ENCODE measurements around the gene RASA3. TPM values are rescaled to one million over a fixed set of nuclear protein-coding genes. Genes with fewer than 3 reads are reported as not detected.

The RASA3 gene
- total and polyA plus RNA-seq, 2 of the 8 experiments (the other 6 are each of a cell fraction or from before 2014, with no cell fraction given) = 7.5 to 21.9 TPM

DNA sequence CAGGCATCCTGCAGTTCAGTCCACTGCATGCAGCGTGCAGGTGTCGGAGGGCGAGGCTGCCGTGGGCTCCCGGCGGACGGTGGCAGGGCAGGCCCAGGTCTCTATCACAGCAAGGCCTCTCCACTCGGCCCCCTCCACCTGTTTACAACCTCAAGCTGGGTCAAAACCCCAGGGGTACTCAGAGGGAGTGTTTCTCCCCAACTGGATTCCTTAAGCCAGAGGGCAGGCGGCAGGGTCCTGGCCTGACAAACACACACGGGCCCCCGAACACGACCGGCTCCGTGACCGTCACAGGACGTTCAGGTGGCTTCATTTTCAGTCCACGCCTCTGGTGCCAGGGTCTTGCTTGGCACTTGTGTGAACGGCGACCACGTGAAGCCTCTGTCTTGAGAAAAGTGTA lies 23.5 kb downstream of the RASA3 start:
- no peak overlapping the region for H3K4me2 ChIP-seq (ENCODE audit: insufficient read depth in 1 of 2, low read depth in 2 of 2, low read length in 2 of 2)
- no peak for FAIRE-seq
- H4K91ac ChIP-seq (replicated peaks; ENCODE audit: insufficient read length, low read length) = no peak overlapping the region
- H3K27me3 ChIP-seq (replicated peaks in 1 of 4; ENCODE audit: control insufficient read depth in 3 of 4, extremely low read depth in 1 of 4, insufficient read depth in 3 of 4, low read length in 3 of 4) = no peaks in the 10 kb centered on the region
- peaks cover 0 to 5% of the 10 kb centered on the region in 2 experiments; a peak in 1 of 4 replicates for H3K9me3 ChIP-seq (ENCODE audit: insufficient read depth in 2 of 2, low read depth in 1 of 2, low read length in 1 of 2)
- no peaks in the 10 kb centered on the region for H3K36me3 ChIP-seq (ENCODE audit: control insufficient read depth in 2 of 4, insufficient read depth in 4 of 4, low read length in 3 of 4)
- peaks cover 4 to 31% (median 25%) of the 10 kb centered on the region in 4 experiments for H3K4me1 ChIP-seq (replicated peaks in 1 of 4; ENCODE audit: control insufficient read depth in 3 of 4, insufficient read depth in 4 of 4, low read length in 3 of 4)
- H2BK20ac ChIP-seq (ENCODE audit: low read length) = no peak overlapping the region
- H2BK15ac ChIP-seq (ENCODE audit: low read length) = 0 out of 2 replicates have a peak overlapping the region, but pooled peaks have one; percentile 88
- H2BK5ac ChIP-seq (ENCODE audit: low read depth, low read length) = peak overlapping the region; percentile 56; the same call in 1 of the 2 replicates
- no peak overlapping the region; a peak in 1 of 7 replicates for H3K9ac ChIP-seq (replicated peaks in 1 of 4; ENCODE audit: extremely low read depth in 1 of 4, low read depth in 3 of 4, low read length in 3 of 4)
- H4K8ac ChIP-seq (ENCODE audit: extremely low read depth, insufficient read depth, low read length) = no peak overlapping the region
- ChIA-PET POLR2A (ENCODE audit: partially characterized antibody) (interaction anchor here (1.2 kb wide), 1 partner anchor 18 kb away, joined by 5 read pairs; no protein-coding TSS in a partner anchor), CTCF (ENCODE audit: partially characterized antibody) (interaction anchor here (0.8 to 2.5 kb wide), 6 partner anchors 9 to 93 kb away, joined by 3 to 8 read pairs (median 4); no protein-coding TSS in a partner anchor)
- no peak overlapping the region for H2AFZ ChIP-seq (ENCODE audit: low read length)
- no peaks in the 10 kb centered on the region; the same call in 1 of the 2 replicates for H3K23me2 ChIP-seq (ENCODE audit: low read depth, low read length)
- H3K27ac ChIP-seq (ENCODE audit: low read depth, low read length) = no peak overlapping the region
- no peak overlapping the region for H2AK5ac ChIP-seq (ENCODE audit: low read depth, low read length)
- no peak overlapping the region for H2BK12ac ChIP-seq (ENCODE audit: low read depth, low read length)
- TF ChIP-seq KDM1A (IDR thresholded peaks at IDR 0.05; ENCODE audit: borderline replicate concordance, low read length) = no peak
- no peak for TF ChIP-seq SIX5 (IDR thresholded peaks at IDR 0.05; ENCODE audit: low read depth, low read length)
- no peak for TF ChIP-seq CEBPB (IDR thresholded peaks at IDR 0.05; ENCODE audit: low read depth, low read length)
- TF ChIP-seq, protein P1, sequence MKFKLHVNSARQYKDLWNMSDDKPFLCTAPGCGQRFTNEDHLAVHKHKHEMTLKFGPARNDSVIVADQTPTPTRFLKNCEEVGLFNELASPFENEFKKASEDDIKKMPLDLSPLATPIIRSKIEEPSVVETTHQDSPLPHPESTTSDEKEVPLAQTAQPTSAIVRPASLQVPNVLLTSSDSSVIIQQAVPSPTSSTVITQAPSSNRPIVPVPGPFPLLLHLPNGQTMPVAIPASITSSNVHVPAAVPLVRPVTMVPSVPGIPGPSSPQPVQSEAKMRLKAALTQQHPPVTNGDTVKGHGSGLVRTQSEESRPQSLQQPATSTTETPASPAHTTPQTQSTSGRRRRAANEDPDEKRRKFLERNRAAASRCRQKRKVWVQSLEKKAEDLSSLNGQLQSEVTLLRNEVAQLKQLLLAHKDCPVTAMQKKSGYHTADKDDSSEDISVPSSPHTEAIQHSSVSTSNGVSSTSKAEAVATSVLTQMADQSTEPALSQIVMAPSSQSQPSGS (IDR thresholded peaks at IDR 0.05; ENCODE audit: low read length) = no peak
- TF ChIP-seq SIRT6 (IDR thresholded peaks at IDR 0.05; ENCODE audit: low read length) = no peak
- H4K5ac ChIP-seq (ENCODE audit: insufficient read length, low read depth, low read length) = no peak overlapping the region
- H2BK120ac ChIP-seq (replicated peaks; ENCODE audit: low read depth, low read length) = no peak overlapping the region
- no peak overlapping the region for H3K23ac ChIP-seq (ENCODE audit: insufficient read length)
- H3K14ac ChIP-seq (ENCODE audit: insufficient read length) = no peak overlapping the region
- H3K56ac ChIP-seq (replicated peaks; ENCODE audit: insufficient read length, low read depth, low read length) = no peak overlapping the region
- no peak overlapping the region for H3K18ac ChIP-seq (ENCODE audit: extremely low read depth, low read length)
- DNase-seq (ENCODE audit: low read depth in 1 of 2, low spot score in 2 of 2) = no peak
- H3K79me1 ChIP-seq (ENCODE audit: low read depth, low read length) = peaks cover 10% of the 10 kb centered on the region
- no peak overlapping the region for H3K4me3 ChIP-seq (ENCODE audit: extremely low read depth in 1 of 4, insufficient read depth in 2 of 4, low read depth in 3 of 4, low read length in 4 of 4)
- peaks cover 3 to 10% of the 10 kb centered on the region in 2 experiments for H4K20me1 ChIP-seq (replicated peaks in 1 of 2; ENCODE audit: control insufficient read depth in 1 of 2, insufficient read depth in 2 of 2, low read length in 2 of 2)
- peaks cover 0 to 53% of the 10 kb centered on the region in 2 experiments; a peak in 3 of 4 replicates for H3K79me2 ChIP-seq (ENCODE audit: control insufficient read depth in 1 of 2, insufficient read depth in 2 of 2, low read length in 2 of 2)
- 92% methylated on average over 20 of the region's 20 CpGs; no CpG with 5 or more reads in 1 of the 2 experiments for WGBS, 2 experiments (ENCODE audit: extremely low coverage in 1 of 2, insufficient coverage in 1 of 2, insufficient read length in 1 of 2, insufficient replicate concordance in 2 of 2, low coverage in 1 of 2, low lambda C conversion rate in 2 of 2, missing lambda C conversion rate in 1 of 2)
- no peak overlapping the region for H3K4ac ChIP-seq (replicated peaks; ENCODE audit: insufficient read length, low read depth, low read length)
